Heart left ventricle (tissue), 13 donors: ENCODE results near the gene HOATZ.

ENCODE experiments used
- POLR2A ChIP-seq, 2 donors: fragments of 450-650 bp; IDR thresholded peaks; one replicate each; pipeline ENCODE4 v1.6.1; 2017; ENCODE audit warnings: antibody characterized with exemption in 2 of 2, mild to moderate bottlenecking in 2 of 2, moderate library complexity in 2 of 2
- TF ChIP-seq, protein P1 (sequence below), 12 donors: fragments of 200-600 bp; sonication (generic) in 4 of 12; IDR thresholded peaks; one replicate each; pipeline versions ENCODE4 v1.5.0 to v1.8.0; 2018 to 2022; ENCODE audit warnings: antibody characterized with exemption in 12 of 12, mild to moderate bottlenecking in 5 of 12
- donor health status: ischemic (EF 13 %, LVEDD 7.1; RV severe dilation, severe dysfunction).
- donor health status: DM: no; HTN: yes; CAD: no.
- donor health status: DM: no; HTN: no; CAD: no.
- donor health status: ischemic (EF 25% LVEDD 6.9; RV normal size, moderate dysfunction).
- donor health status: ischemic (EF 25% LVEDD 5.7; RV mildly dilated, moderate dysfunction).
- donor health status: ischemic (EF 35%, LVEDD 5.7; RV mildly dilated, moderate dysfunction).
- donor health status: nonischemic (EF 11% LVEDD 7.7; RV severe dilation, severe dysfunction).
- donor health status: DM: yes; HTN: yes; CAD: no.
- donor health status: PGD.
- donor health status: ischemic (EF 29% LVEDD 5.4; RV normal size, mild dysfunction).
- donor health status: nonischemic (EF 23%, LVEDD 6.1; RV moderate dilation, normal function).

DNA sequence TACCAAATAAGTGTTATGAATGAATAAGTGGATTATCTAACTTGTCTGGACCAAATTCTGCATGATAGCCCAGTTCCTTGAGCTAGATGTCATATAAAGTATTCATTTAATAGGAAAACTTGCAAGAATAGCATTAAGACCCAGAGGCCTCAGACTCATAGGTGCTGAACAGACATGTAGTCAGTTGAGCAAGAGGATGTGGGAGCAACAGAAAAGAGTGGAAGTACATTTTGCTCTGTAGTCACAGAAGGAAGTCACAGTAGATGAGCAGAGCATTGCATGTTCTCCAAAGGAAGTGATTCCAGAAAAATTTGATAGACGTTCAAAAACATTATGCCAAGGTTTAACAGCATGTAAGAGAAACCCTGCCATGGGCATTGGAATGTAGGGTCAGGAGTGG is 9.5 kb downstream of the HOATZ start:
- TF ChIP-seq, protein P1, sequence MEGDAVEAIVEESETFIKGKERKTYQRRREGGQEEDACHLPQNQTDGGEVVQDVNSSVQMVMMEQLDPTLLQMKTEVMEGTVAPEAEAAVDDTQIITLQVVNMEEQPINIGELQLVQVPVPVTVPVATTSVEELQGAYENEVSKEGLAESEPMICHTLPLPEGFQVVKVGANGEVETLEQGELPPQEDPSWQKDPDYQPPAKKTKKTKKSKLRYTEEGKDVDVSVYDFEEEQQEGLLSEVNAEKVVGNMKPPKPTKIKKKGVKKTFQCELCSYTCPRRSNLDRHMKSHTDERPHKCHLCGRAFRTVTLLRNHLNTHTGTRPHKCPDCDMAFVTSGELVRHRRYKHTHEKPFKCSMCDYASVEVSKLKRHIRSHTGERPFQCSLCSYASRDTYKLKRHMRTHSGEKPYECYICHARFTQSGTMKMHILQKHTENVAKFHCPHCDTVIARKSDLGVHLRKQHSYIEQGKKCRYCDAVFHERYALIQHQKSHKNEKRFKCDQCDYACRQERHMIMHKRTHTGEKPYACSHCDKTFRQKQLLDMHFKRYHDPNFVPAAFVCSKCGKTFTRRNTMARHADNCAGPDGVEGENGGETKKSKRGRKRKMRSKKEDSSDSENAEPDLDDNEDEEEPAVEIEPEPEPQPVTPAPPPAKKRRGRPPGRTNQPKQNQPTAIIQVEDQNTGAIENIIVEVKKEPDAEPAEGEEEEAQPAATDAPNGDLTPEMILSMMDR (IDR thresholded peaks at IDR 0.05): no peak
- TF ChIP-seq POLR2A (IDR thresholded peaks at IDR 0.05): no peak
